GM23338 (cell line): Measurements from ENCODE around the gene SOAT2. TPM values are rescaled to one million over a fixed set of nuclear protein-coding genes. Genes with fewer than 3 reads are reported as not detected.
"Not testable (repeated sequence)": the region's sequence is repeated elsewhere in the genome, so short reads cannot be mapped to it uniquely, and the experiment has no call there.

Experiments used
- ATAC-seq: fragments of 200-7000 bp; cut with Tn5 transposase; 3 replicates; pipeline ENCODE4 v1.9.1; 2020
- DNase-seq: peaks from one replicate; pipeline ENCODE4 v3.0.0-alpha.2; 2015; ENCODE audit warnings: low spot score
- H2AFZ ChIP-seq: fragments of 200-600 bp; sonication (generic); 2 replicates; pipeline ENCODE4 v1.8.0; 2016; ENCODE audit warnings: antibody characterized with exemption, mild to moderate bottlenecking, moderate library complexity
- H3F3A ChIP-seq: fragments of 200-600 bp; sonication (generic); replicated peaks from 2 replicates; pipeline ENCODE4 v1.8.0; 2017; ENCODE audit warnings: antibody characterized with exemption, mixed run types, low read depth
- H3K27ac ChIP-seq: fragments of 200-600 bp; sonication (generic); 2 replicates; pipeline ENCODE4 v1.6.1; 2016; ENCODE audit warnings: low read depth
- H3K27me3 ChIP-seq: fragments of 200-600 bp; sonication (generic); 2 replicates; pipeline ENCODE4 v1.8.0; 2016; ENCODE audit warnings: mild to moderate bottlenecking, mixed run types, moderate library complexity; ENCODE audit not compliant: insufficient read depth
- H3K36me3 ChIP-seq: fragments of 200-600 bp; sonication (generic); 2 replicates; pipeline ENCODE4 v1.8.0; 2016; ENCODE audit warnings: mild to moderate bottlenecking; ENCODE audit not compliant: insufficient read depth
- H3K4me1 ChIP-seq: fragments of 200-600 bp; sonication (generic); 2 replicates; pipeline ENCODE4 v1.8.0; 2016; ENCODE audit warnings: mild to moderate bottlenecking, moderate library complexity; ENCODE audit not compliant: insufficient read depth
- H3K4me2 ChIP-seq: fragments of 200-600 bp; sonication (generic); 2 replicates; pipeline ENCODE4 v1.7.1; 2017; ENCODE audit warnings: mixed run types
- H3K4me3 ChIP-seq: fragments of 200-600 bp; sonication (generic); 2 replicates; pipeline ENCODE4 v1.6.1; 2016; ENCODE audit warnings: mixed run types
- H3K79me2 ChIP-seq: fragments of 200-600 bp; sonication (generic); replicated peaks from 2 replicates; pipeline ENCODE4 v1.8.0; 2017; ENCODE audit warnings: mild to moderate bottlenecking; ENCODE audit not compliant: insufficient read depth
- H3K9me2 ChIP-seq: fragments of 200-600 bp; sonication (generic); 2 replicates; pipeline ENCODE4 v1.8.0; 2017; ENCODE audit not compliant: insufficient read depth
- H4K20me1 ChIP-seq: fragments of 200-600 bp; sonication (generic); replicated peaks from 2 replicates; pipeline ENCODE4 v1.8.0; 2017; ENCODE audit warnings: mild to moderate bottlenecking; ENCODE audit not compliant: insufficient read depth
- H3K27ac Mint-ChIP-seq: 2 replicates; pipeline ENCODE4 v1.8.0; 2020; ENCODE audit warnings: inconsistent platforms, mild to moderate bottlenecking, moderate library complexity, mixed read lengths
- H3K27me3 Mint-ChIP-seq: 3 replicates; pipeline ENCODE4 v1.8.0; 2022; ENCODE audit warnings: low read depth, mild to moderate bottlenecking, moderate library complexity, mixed read lengths, inconsistent platforms; ENCODE audit not compliant: insufficient read depth, poor library complexity
- H3K36me3 Mint-ChIP-seq: 3 replicates; pipeline ENCODE4 v1.8.0; 2021; ENCODE audit warnings: low read depth, mild to moderate bottlenecking, inconsistent platforms, moderate library complexity, mixed read lengths
- H3K4me1 Mint-ChIP-seq: 3 replicates; pipeline ENCODE4 v1.8.0; 2020; ENCODE audit warnings: mild to moderate bottlenecking, inconsistent platforms, mixed read lengths
- H3K4me3 Mint-ChIP-seq: 3 replicates; pipeline ENCODE4 v1.8.0; 2021; ENCODE audit warnings: moderate library complexity, mild to moderate bottlenecking, inconsistent platforms, mixed read lengths
- H3K9me3 Mint-ChIP-seq: 3 replicates; pipeline ENCODE4 v1.8.0; 2020; ENCODE audit warnings: moderate library complexity, mild to moderate bottlenecking, inconsistent platforms, mixed read lengths
- CREB1 ChIP-seq: fragments of 250-450 bp; sonication (Bioruptor Pico); IDR thresholded peaks from 2 replicates; pipeline ENCODE4 v1.5.0; 2020; ENCODE audit warnings: low read depth, mild to moderate bottlenecking, moderate library complexity
- ETS1 ChIP-seq: IDR thresholded peaks from 2 replicates; pipeline ENCODE4 v1.6.1; 2016; ENCODE audit warnings: antibody characterized with exemption
- EZH2 ChIP-seq: fragments of 200-600 bp; sonication (generic); IDR thresholded peaks from one replicate; pipeline ENCODE4 v1.8.0; 2017; ENCODE audit warnings: antibody characterized with exemption, mild to moderate bottlenecking, low read depth; ENCODE audit not compliant: unreplicated experiment
- EZH2phosphoT487 ChIP-seq: fragments of 200-600 bp; sonication (generic); IDR thresholded peaks from one replicate; pipeline ENCODE4 v1.8.1; 2018; ENCODE audit warnings: antibody characterized with exemption; ENCODE audit not compliant: unreplicated experiment
- STAT1 ChIP-seq: IDR thresholded peaks from one replicate; pipeline ENCODE4 v1.6.1; 2016; ENCODE audit warnings: antibody characterized with exemption; ENCODE audit not compliant: unreplicated experiment
- ZNF114 ChIP-seq: fragments of 250-450 bp; sonication (Bioruptor Pico); IDR thresholded peaks from 2 replicates; pipeline ENCODE4 v1.5.0; 2020; ENCODE audit warnings: mild to moderate bottlenecking, moderate library complexity
- polyA plus RNA-seq: library from polyadenylated mRNA; unstranded; fragments of >200 nt; fragmentation: Nextera tagmentation; extraction: Ambion mirVana; gene quantifications from 2 replicates; pipeline ENCODE4 v1.2.1, GENCODE V29; 2016
- total RNA-seq: library from RNA; depleted of rRNA; stranded (reverse); fragments of >200 nt; shearing (Covaris generic); gene quantifications from 2 replicates; pipeline ENCODE4 v1.2.3, GENCODE V29; 2014
- TF ChIP-seq, protein P1 (sequence below): IDR thresholded peaks from one replicate; pipeline ENCODE4 v1.6.1; 2018; ENCODE audit warnings: antibody characterized with exemption; ENCODE audit not compliant: unreplicated experiment
- TF ChIP-seq, protein P2 (sequence below): fragments of 250-450 bp; sonication (Bioruptor Pico); IDR thresholded peaks from 2 replicates; pipeline ENCODE4 v1.5.0; 2020; ENCODE audit warnings: mild to moderate bottlenecking, moderate library complexity

Gene SOAT2
- total and polyA plus RNA-seq, 2 experiments from 2014 or later = not detected

DNA sequence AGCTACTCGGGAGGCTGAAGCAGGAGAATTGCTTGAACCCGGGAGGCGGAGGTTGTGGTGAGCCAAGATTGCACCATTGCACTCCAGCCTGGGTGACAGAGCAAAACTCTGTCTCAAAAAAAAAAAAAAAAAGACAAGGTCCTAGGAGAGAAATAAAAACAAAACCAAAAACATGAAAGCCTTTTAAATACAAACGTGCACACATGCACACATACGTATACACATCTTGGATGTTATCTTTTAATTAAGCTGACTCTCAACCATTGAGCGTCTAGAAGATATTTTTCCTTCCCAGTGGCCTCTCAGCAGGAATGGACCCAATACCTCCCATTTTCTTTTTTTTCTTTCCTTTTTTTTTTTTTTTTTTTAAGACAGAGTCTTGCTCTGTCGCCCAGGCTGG, 9.1 kb downstream of the SOAT2 start:
- not testable (repeated sequence) for H3F3A ChIP-seq, H3K4me2 ChIP-seq, H3K27ac ChIP-seq, H3K79me2 ChIP-seq, H3K4me3 ChIP-seq, H3K27me3 ChIP-seq, H2AFZ ChIP-seq, H3K27ac Mint-ChIP-seq, H3K36me3 ChIP-seq, H4K20me1 ChIP-seq, H3K27me3 Mint-ChIP-seq, H3K4me1 Mint-ChIP-seq, DNase-seq, ATAC-seq, H3K4me3 Mint-ChIP-seq, H3K9me2 ChIP-seq, H3K36me3 Mint-ChIP-seq, H3K4me1 ChIP-seq
- peaks cover 14% of the 10 kb centered on the region; the same call in 2 of the 3 replicates for H3K9me3 Mint-ChIP-seq

DNA sequence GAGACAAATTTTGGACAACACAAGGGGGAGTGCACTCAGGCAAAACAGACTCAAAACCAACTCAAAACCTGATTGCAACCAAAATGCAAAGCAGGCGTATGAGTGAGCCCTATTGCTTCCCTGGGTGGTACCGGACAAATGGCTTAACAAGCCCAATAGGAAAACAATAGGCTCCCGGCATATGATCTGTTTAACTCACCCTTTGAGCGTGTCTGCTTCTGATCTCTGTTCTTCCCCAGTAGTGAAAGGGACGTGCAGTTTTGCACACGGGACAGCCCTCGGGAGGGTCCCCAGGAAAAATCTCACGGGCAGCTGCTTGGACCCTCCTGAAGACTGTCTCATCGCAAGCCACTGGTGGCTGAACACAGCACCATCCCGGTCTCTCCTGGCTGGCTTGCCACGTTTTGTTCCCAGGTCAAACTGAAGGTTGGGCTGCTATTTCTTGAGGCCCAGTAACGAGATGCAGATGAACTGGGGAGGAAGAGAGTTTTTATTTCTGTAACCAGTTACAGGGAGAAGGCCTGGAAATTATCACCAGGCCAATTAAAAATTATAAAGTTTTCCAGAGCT, 9.9 kb downstream of the SOAT2 start:
- Mint-ChIP-seq H3K4me3 (no peak overlapping the region), H3K27me3 (peaks cover 3% of the 10 kb centered on the region), H3K9me3 (peaks cover 14% of the 10 kb centered on the region; the same call in 2 of the 3 replicates), H3K27ac (no peak overlapping the region), H3K36me3 (peaks cover 3% of the 10 kb centered on the region; the same call in 1 of the 3 replicates), H3K4me1 (no peaks in the 10 kb centered on the region; the same call in 2 of the 3 replicates)
- H3F3A ChIP-seq = 0 out of 2 replicates have a peak, but pooled peaks cover 4% of the 10 kb centered on the region
- H3K27ac ChIP-seq = no peak overlapping the region
- H2AFZ ChIP-seq = peak overlapping the region; percentile 38
- no peaks in the 10 kb centered on the region for H3K9me2 ChIP-seq
- 0 out of 2 replicates have a peak, but pooled peaks cover under 1% of the 10 kb centered on the region for H3K4me1 ChIP-seq
- H3K27me3 ChIP-seq = no peaks in the 10 kb centered on the region
- no peak overlapping the region for H3K4me3 ChIP-seq
- ATAC-seq (no peak), DNase-seq (no peak)
- H3K36me3 ChIP-seq = no peaks in the 10 kb centered on the region; the same call in 1 of the 2 replicates
- H3K79me2 ChIP-seq = no peaks in the 10 kb centered on the region
- no peak overlapping the region for H3K4me2 ChIP-seq
- H4K20me1 ChIP-seq = no peaks in the 10 kb centered on the region
- TF ChIP-seq ZNF114 (CRISPR knock-in tag) (no peak), STAT1 (no peak), EZH2phosphoT487 (no peak), ETS1 (no peak), EZH2 (no peak), CREB1 (CRISPR knock-in tag) (no peak)
- TF ChIP-seq, protein P1, sequence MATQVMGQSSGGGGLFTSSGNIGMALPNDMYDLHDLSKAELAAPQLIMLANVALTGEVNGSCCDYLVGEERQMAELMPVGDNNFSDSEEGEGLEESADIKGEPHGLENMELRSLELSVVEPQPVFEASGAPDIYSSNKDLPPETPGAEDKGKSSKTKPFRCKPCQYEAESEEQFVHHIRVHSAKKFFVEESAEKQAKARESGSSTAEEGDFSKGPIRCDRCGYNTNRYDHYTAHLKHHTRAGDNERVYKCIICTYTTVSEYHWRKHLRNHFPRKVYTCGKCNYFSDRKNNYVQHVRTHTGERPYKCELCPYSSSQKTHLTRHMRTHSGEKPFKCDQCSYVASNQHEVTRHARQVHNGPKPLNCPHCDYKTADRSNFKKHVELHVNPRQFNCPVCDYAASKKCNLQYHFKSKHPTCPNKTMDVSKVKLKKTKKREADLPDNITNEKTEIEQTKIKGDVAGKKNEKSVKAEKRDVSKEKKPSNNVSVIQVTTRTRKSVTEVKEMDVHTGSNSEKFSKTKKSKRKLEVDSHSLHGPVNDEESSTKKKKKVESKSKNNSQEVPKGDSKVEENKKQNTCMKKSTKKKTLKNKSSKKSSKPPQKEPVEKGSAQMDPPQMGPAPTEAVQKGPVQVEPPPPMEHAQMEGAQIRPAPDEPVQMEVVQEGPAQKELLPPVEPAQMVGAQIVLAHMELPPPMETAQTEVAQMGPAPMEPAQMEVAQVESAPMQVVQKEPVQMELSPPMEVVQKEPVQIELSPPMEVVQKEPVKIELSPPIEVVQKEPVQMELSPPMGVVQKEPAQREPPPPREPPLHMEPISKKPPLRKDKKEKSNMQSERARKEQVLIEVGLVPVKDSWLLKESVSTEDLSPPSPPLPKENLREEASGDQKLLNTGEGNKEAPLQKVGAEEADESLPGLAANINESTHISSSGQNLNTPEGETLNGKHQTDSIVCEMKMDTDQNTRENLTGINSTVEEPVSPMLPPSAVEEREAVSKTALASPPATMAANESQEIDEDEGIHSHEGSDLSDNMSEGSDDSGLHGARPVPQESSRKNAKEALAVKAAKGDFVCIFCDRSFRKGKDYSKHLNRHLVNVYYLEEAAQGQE = no peak
- TF ChIP-seq, protein P2, sequence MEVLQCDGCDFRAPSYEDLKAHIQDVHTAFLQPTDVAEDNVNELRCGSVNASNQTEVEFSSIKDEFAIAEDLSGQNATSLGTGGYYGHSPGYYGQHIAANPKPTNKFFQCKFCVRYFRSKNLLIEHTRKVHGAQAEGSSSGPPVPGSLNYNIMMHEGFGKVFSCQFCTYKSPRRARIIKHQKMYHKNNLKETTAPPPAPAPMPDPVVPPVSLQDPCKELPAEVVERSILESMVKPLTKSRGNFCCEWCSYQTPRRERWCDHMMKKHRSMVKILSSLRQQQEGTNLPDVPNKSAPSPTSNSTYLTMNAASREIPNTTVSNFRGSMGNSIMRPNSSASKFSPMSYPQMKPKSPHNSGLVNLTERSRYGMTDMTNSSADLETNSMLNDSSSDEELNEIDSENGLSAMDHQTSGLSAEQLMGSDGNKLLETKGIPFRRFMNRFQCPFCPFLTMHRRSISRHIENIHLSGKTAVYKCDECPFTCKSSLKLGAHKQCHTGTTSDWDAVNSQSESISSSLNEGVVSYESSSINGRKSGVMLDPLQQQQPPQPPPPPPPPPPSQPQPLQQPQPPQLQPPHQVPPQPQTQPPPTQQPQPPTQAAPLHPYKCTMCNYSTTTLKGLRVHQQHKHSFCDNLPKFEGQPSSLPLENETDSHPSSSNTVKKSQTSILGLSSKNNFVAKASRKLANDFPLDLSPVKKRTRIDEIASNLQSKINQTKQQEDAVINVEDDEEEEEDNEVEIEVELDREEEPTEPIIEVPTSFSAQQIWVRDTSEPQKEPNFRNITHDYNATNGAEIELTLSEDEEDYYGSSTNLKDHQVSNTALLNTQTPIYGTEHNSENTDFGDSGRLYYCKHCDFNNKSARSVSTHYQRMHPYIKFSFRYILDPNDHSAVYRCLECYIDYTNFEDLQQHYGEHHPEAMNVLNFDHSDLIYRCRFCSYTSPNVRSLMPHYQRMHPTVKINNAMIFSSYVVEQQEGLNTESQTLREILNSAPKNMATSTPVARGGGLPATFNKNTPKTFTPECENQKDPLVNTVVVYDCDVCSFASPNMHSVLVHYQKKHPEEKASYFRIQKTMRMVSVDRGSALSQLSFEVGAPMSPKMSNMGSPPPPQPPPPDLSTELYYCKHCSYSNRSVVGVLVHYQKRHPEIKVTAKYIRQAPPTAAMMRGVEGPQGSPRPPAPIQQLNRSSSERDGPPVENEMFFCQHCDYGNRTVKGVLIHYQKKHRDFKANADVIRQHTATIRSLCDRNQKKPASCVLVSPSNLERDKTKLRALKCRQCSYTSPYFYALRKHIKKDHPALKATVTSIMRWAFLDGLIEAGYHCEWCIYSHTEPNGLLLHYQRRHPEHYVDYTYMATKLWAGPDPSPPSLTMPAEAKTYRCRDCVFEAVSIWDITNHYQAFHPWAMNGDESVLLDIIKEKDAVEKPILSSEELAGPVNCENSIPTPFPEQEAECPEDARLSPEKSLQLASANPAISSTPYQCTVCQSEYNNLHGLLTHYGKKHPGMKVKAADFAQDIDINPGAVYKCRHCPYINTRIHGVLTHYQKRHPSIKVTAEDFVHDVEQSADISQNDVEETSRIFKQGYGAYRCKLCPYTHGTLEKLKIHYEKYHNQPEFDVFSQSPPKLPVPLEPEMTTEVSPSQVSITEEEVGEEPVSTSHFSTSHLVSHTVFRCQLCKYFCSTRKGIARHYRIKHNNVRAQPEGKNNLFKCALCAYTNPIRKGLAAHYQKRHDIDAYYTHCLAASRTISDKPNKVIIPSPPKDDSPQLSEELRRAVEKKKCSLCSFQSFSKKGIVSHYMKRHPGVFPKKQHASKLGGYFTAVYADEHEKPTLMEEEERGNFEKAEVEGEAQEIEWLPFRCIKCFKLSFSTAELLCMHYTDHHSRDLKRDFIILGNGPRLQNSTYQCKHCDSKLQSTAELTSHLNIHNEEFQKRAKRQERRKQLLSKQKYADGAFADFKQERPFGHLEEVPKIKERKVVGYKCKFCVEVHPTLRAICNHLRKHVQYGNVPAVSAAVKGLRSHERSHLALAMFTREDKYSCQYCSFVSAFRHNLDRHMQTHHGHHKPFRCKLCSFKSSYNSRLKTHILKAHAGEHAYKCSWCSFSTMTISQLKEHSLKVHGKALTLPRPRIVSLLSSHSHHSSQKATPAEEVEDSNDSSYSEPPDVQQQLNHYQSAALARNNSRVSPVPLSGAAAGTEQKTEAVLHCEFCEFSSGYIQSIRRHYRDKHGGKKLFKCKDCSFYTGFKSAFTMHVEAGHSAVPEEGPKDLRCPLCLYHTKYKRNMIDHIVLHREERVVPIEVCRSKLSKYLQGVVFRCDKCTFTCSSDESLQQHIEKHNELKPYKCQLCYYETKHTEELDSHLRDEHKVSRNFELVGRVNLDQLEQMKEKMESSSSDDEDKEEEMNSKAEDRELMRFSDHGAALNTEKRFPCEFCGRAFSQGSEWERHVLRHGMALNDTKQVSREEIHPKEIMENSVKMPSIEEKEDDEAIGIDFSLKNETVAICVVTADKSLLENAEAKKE (CRISPR knock-in tag) = no peak
